ENCODE results near the gene ADAR.

The ADAR gene

DNA sequence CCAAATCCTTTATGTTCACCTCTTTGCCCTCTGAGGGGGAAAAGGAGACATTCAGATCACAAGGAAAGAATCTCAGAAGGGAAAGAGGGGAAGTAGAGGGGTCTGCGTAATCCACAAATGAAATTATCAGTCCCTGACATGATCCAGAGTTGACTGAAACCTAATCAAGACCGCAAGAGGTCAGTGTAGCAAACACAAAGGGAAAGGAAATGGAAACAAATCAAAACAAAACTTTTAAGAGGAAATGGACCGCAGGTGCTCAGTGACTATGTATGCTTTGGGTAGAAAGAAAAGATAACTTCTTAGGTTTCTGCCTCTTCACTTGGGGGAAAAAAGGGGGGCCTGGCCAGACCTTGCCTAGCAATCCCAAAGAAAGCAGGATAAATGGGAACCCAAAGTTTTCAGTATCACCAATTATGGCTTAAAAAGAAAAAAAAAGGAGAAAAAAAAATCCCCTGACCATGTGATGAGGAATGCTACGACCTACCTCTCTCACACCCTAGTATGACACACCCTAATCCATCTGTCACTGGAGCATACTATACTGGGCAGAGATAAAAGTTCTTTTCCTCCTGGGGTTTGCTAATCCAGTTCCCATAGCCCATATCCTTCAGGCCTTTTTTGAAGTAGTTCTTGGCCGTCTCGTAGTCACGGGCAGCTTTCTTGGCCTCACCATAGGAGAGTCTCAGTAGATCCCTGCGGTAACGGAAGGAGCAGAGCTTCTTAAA is 23.6 kb downstream of the ADAR start:
- DNase-seq (ENCODE audit: low spot score), result no peak

DNA sequence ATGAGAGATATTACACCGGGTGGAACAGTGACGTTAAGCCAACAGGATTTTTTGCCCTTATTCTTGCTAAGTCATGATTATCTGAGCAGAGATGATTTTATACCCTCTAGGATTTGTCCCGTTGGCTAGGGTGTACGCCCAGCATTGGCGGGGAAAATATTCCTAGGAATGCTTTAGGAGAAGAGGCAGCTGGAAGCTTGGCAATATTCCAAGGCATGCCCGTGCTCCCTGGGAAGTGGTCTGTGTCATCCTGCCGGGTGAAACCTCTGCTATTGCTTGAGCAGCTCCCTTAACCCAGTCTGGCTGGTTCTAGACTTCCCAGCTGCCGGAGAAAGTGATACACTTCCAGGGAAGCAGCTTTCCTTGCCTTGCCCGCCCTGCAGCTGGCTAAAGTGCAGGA is 24.2 kb downstream of the ADAR start:
- DNase-seq (ENCODE audit: low spot score), result no peak

DNA sequence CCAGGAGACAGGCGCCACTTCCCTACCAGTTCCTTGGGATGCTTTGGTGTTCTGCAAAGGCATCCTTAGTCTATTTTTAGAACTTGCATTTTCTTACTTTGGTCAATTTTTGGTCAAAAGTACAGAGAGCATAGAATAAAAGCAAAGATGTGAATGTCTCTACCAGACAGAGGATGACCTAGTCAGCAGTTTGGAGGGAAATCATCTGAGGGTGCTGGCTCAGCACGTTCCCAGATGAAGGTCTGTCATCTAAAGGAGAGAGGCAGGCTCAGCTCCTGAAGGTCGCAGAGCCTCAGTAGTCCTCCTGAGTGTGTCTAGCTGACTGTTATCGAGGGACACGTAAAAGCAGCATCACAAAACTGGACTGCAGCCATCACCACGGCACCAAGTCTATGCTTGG is 25.1 kb downstream of the ADAR start:
- DNase-seq (ENCODE audit: low spot score), result no peak

DNA sequence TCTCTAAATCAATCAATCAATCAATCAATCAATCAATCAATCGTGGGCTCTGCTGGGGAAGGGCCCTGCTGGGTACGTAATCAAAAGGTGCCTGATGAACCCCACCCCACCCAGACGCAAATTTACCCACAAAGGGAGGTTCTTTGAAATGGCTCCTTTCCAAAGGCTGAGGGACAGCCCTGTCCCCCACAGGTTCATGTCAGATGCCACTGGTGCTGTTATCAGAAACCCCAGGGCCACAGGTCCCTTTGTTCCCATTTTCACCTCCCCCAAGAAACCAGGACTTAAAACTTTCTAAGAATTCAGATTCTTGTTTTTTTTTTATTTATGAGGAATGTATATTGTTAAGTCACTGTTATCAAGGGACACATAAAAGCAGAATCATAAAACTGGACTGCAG is 26.2 kb downstream of the ADAR start:
- DNase-seq (ENCODE audit: low spot score), result no peak

DNA sequence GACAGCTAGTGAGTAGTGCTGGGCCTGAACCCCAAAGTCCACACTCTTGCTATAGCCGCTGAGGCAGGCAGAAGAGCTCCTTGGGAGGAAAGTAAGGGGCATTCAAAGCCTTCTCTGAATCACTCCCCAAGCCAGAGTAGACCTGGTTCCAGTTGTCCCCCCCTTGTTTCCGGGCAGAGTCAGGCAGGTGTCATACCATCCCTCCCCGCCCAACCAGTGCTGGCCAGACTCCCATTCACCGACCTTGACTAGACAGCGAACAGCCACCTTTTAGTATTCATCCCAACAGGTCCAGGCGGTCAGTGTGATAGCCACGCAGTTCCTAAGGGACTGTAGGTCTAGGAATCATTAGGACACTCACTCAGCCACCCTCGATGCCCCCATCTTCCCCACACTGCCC is 28.6 kb downstream of the ADAR start:
- DNase-seq (ENCODE audit: low spot score), result no peak

DNA sequence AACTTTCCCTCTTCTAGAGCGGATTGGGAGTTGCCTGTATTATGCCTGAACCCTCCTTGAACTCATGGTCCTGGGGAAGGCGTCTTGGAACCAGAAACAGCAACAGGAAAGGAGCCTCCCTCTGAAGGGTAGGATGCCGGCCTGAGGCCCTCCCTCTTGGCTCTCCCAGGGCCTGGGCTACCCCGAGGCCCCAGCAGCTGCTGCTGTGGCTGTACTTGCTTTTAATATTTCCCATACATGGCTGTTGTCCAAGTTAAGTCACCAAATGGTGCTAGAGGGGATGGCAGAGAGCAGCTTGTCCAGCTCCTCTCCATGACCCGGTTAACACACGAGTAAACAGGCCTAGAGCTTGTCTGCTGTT is 29.9 kb downstream of the ADAR start:
- no peak for DNase-seq (ENCODE audit: low spot score)

DNA sequence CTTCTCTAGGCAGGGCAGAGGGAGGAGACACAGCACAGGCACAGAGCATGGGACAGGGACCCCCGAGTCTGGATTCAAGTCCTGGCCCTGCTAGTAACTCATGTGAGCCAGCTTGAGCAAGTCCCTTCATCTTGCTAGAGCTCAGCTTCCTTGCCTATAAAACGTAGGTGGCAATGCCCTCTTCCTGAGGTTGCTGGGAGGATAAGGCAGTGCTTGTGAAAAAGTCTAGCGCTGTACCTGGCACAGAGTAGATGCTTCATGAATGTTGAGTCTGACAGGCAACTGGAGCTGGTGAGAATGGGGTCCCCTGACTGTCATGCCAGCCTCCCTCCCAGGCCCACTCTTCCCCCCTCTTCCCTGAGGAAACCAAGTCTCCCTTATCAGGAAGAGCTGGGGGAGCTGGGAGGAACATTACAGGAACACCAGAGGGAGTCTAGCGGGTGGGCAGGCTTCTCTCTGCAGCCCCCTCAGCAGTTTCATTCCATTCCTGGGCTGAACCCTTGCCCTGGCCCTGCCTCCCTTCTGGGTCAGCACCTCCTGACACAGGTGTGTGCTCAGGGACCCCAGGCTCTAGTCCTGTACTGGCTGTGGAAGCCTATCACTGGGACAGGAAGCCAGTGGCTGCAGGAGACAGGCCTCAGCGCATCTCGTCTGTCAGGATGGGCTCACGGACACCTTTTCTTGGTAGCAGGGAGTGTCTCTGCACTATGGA is 30.5 kb downstream of the ADAR start:
- DNase-seq (ENCODE audit: low spot score), result no peak

DNA sequence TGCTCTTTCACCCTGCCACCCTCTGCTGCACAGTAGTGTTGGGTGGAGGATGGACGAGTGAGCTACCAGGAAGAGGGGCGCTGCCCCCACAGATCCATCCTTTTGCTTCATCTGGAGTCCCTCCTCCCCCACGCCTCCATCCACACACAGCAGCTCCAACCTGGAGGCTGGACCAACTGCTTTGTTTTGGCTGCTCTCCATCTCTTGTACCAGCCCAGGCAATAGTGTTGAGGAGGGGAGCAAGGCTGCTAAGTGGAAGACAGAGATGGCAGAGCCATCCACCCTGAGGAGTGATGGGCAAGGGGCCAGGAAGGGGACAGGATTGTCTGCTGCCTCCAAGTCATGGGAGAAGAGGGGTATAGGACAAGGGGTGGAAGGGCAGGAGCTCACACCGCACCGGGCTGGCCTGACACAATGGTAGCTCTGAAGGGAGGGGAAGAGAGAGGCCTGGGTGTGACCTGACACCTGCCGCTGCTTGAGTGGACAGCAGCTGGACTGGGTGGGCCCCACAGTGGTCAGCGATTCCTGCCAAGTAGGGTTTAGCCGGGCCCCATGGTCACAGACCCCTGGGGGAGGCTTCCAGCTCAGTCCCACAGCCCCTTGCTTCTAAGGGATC is 31.9 kb downstream of the ADAR start:
- no peak for DNase-seq (ENCODE audit: low spot score)

DNA sequence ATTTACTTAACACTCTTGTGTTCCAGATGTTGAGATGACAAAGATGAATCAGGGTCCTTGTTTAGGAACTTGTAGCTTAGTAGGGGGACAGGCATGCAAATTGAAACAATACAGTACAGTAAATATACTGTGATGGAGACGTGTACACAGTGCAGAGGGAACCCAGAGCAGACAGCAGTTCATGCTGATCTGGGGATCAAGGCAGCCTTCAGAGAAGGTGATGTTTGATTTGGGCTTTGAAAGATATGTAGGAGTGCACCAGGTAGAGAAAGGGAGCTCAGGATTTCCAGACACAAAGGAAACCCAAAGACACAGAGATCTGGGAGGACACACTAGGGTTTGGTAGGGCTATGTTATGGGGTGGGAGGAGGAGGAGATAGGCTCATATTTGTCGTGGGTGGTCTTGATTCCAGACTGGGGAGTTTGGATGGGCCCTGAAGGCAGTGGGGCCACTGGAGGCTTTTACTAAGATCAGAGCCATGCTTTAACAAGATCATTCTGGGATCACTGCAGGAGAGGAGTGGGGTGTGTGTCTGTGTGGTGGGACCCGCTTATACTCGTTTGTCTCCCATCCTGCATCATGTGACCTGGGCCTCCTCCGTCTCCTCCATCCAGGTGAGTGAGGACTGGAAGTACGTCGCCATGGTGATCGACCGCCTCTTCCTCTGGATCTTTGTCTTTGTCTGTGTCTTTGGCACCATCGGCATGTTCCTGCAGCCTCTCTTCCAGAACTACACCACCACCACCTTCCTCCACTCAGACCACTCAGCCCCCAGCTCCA is 32.6 kb downstream of the ADAR start:
- no peak for DNase-seq (ENCODE audit: low spot score)

DNA sequence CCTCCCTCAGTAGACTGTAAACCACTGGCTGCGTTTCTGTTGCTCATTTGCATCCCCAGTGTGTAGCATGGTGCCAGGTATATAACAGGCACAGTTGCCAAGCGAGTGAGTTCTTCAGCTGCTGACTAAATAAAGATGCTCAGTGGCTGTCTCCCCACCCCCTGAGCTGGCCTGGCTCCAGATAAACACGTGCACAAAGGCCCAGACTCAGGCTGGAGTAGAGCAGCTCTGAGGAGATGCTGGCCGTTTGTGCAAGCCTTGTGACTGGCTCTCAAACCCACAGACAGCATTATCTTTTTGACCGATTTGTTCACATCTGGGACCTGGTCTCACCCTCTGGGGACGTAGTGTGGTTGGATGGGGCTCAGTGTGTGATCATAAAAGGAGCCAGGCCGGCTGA is 33.3 kb downstream of the ADAR start:
- peak; percentile 29 for DNase-seq (ENCODE audit: low spot score)

DNA sequence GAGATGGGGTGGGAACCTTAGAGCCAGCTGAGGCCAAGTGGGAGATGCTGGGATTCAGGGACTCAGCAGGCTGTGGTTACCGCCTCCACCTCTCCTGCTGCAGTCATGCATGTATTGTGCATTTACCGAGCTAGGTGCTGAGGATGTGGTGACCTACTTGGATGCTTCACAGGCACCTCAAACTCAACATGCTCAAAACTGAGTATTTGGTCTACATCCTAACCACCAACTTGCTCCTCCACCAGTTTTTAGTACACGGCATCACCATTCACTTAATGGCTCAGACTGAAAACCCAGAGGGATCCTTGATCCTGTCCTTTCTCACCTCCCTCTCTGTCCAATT is 34.8 kb downstream of the ADAR start:
- DNase-seq (ENCODE audit: low spot score), result no peak

DNA sequence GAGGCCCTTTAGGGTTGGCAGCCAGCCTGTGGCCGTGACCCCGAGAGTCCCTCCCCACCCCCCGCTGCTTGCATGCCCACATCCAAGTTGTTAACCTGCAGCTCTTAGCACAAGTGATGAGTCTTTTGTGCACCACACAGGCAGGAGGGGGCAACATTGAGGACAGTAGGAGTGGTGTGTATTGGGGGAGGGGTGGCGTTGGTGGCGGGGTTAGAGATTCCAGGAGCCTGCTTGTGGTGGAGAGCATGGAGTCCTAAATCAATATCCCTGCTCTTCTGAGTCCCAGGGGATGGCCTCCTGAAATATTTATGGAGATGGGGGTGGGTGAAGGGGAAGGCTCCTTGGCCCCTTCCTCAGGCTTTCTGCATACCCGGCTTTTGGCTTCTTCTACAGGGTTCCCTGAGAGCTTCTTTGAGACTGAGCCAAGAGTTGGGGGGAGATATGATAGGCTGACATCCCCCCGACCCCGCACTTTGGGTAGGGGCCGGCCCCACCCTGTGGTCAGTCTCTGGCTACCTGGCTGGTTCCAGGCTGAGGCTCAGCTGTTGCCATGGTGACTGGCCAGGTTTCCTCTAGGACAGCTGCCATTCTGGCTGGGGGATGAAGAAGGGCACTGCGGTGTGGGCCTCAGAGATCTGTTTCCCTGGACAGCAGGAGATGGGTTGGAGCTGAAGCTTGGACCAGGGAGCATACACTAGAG is 35.4 kb downstream of the ADAR start:
- no peak for DNase-seq (ENCODE audit: low spot score)

DNA sequence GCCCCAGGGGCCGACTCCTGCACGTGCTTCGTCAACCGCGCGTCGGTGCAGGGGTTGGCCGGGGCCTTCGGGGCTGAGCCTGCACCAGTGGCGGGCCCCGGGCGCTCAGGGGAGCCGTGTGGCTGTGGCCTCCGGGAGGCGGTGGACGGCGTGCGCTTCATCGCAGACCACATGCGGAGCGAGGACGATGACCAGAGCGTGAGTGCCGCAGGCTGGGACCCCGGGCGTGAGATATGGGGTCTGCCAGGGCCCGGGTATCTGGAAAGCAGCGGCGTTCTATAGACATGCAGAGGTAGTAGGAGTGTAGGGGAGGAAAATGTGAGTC is 36.1 kb downstream of the ADAR start:
- DNase-seq (ENCODE audit: low spot score), result no peak

DNA sequence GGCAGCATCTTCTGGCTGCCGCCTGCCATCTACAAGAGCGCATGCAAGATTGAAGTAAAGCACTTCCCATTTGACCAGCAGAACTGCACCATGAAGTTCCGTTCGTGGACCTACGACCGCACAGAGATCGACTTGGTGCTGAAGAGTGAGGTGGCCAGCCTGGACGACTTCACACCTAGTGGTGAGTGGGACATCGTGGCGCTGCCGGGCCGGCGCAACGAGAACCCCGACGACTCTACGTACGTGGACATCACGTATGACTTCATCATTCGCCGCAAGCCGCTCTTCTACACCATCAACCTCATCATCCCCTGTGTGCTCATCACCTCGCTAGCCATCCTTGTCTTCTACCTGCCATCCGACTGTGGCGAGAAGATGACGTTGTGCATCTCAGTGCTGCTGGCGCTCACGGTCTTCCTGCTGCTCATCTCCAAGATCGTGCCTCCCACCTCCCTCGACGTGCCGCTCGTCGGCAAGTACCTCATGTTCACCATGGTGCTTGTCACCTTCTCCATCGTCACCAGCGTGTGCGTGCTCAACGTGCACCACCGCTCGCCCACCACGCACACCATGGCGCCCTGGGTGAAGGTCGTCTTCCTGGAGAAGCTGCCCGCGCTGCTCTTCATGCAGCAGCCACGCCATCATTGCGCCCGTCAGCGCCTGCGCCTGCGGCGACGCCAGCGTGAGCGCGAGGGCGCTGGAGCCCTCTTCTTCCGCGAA is 36.6 kb downstream of the ADAR start:
- DNase-seq (ENCODE audit: low spot score), result no peak

DNA sequence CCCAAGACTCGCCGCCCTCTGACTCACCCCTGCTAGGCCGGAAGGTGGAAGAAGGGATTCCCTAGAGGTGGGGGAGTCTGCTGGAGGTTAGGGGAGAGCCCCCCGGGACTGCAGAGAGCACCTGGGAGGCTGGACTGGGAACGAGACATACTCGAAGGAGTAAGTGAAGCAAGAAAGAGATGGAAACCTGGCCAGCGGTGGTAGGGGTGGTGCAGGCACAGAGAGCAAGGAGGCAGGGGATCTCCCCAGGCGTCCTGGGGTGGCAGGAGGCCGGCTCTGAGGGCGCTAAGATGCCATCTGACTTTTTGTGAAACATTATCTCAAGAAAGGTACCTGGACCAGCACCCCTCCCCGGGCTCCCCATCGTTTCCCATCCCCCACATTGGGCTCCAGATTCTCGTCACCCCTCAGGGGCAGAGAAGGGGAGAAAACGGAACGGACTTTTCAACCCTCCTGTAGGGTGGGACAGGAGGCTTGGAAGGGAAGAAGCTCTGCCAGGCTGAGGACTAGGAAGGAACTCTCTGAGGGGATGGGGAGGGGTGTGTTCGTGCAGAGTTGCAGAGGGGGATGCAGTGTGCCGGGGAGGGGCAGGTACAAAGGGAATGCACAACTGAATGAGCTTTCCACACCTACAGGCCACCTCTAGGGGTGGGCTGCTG is 39.7 kb downstream of the ADAR start:
- no peak for DNase-seq (ENCODE audit: low spot score)

DNA sequence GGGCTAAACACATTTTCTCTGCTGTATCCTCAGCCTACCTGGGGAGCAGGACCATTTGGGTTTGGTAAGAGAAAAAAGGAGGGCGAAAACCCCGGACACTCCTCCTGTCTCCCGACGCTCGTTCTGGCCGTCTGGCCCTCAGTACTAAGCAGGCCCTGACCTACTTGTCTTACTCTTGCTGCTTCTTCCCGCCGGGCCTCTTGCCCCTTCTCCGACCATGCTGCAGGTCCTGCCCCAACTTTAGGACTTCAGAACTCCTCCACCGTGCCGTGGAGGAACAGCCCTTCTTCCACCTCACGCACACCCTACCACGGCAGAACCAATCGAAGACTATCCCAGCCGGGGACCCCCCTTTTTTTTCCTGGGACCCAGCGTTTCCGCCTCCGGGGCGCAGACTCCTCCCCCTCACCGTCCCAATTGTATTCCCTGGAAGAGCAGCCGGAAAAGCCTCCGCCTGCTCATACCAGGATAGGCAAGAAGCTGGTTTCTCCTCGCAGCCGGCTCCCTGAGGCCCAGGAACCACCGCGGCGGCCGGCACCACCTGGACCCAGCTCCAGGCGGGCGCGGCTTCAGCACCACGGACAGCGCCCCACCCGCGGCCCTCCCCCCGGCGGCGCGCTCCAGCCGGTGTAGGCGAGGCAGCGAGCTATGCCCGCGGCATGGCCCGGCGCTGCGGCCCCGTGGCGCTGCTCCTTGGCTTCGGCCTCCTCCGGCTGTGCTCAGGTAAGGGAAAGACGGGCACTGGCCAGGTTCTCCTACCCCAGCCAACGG is 40.4 kb downstream of the ADAR start, which contains the start of gene CHRNB2:
Gene CHRNB2, plus strand, starts transcription at position 393 of the 771 bp plus-strand sequence. Its CDS starts 267 bp downstream, at position 660.
- DNase-seq (ENCODE audit: low spot score), result peak; percentile 86

DNA sequence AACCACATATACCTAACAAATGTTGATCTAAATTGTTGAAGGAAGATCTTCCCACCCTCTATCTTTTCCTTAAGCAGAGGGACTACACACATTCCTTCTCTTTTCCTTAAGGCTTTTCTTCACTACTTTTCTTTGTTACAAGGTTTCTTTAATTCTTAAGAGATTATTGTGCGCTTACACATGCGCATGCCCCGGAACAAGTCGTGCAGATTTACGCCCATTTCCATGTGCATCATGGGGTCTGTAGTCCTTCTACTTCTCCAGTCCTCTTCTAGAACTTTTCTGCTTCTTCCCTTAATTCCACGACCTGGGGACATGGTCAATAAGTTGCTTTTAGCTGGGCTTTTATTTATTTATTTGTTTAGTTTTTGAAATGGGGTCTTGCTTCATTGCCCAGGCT is 42.1 kb downstream of the ADAR start:
- no peak for DNase-seq (ENCODE audit: low spot score)

DNA sequence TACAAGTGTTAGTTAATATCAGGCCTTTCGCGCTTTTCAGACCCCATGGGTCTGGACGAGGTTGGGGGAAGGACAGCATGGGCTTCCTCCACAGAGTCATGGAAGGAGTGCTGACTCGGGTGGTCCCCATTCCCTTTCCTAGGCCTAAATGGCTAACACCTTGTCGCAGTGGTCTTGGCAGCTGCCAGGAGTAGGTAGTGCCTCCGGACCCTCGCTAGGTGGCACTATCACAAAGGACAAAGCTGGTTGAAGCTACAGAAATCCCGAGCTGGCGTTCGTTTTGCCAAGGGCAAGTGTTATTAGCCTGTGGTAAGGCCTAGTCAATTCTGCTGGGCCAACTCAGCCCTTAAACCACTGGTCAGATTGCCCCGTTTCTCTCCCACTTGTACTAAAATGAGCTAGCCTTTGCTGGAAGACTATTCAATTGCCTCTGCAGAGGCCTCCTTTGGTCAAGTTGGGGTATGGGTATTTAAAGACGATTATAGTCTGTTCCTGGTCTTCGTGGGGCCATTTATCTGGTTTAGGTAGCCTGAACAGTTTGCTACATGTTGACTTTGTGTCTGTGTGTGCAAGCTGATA is 48.4 kb downstream of the ADAR start:
- peak; percentile 83 for DNase-seq (ENCODE audit: low spot score)

DNA sequence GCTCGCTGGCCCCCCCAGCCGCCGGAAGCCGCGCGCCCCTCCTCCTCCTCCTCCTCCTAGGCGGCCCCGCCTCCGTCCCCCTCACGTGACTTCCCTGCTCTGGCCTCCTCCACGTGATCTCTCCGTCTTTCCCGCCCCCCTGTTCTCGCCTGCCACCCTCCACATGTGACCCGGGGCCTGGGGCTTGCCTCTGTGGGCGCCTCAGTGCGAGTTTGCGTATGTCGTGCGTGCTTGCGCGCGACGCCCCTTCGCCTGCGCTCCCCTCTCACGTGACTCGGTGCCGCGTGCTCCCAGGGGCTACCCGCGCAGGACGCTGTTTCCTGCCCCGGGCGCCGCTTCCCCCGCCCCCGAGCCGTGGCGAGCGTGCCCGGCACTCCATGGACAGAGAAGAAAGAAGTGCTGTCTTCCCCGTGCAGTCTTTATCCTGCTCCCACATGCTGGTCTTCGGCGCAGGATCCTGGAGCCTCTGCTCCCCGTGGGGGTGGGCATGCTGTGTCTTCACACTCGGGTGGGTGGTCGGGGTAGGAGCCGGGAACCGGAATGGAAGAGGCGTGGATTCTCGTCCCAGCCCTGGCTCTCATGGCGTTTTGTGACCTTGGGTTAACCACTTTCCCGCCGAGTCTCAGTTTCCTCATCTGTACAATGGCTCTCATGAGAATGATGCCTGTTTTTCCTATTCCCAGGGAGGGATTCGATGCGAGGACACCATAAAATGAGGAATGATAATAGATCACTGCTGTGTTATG is 49.1 kb downstream of the ADAR start:
- peak; percentile 97 for DNase-seq (ENCODE audit: low spot score)

All from AG08395 (cell line).